Fibroblast of skin of right quadriceps (primary cell): ENCODE data around the gene PLEKHA5.
"Not testable (repeated sequence)": the region's sequence is repeated elsewhere in the genome, so short reads cannot be mapped to it uniquely, and the experiment has no call there.

Experiments
- DNase-seq: peaks from one replicate; pipeline ENCODE4 v3.0.0-alpha.2; 2013

The PLEKHA5 gene

GRCh38 chr12:19170286-19170685 is 40.8 kb downstream of the PLEKHA5 start:
- not testable (repeated sequence) for DNase-seq

GRCh38 chr12:19171731-19172130 is 42.2 kb downstream of the PLEKHA5 start:
- DNase-seq = no peak

- DNase-seq = peak; percentile 32
Measured at GRCh38 chr12:19177754-19178153, 48.2 kb downstream of the PLEKHA5 start.

GRCh38 chr12:19179986-19180385 is 50.5 kb downstream of the PLEKHA5 start:
- no peak for DNase-seq

- peak; percentile 27 for DNase-seq
Measured at GRCh38 chr12:19181666-19182426, 52.3 kb downstream of the PLEKHA5 start.

- DNase-seq = no peak
Measured at GRCh38 chr12:19183121-19183838, 53.7 kb downstream of the PLEKHA5 start.

GRCh38 chr12:19185262-19185929 is 55.9 kb downstream of the PLEKHA5 start:
- DNase-seq = no peak

- DNase-seq = peak; percentile 57
Measured at GRCh38 chr12:19186722-19187661, 57.5 kb downstream of the PLEKHA5 start.

GRCh38 chr12:19189522-19189921 is 60.0 kb downstream of the PLEKHA5 start:
- DNase-seq = peak; percentile 5

- peak; percentile 63 for DNase-seq
Measured at GRCh38 chr12:19190292-19191031, 60.9 kb downstream of the PLEKHA5 start.

- DNase-seq = no peak
Measured at GRCh38 chr12:19191089-19191488, 61.6 kb downstream of the PLEKHA5 start.

GRCh38 chr12:19191563-19191962 is 62.0 kb downstream of the PLEKHA5 start:
- peak; percentile 13 for DNase-seq

- DNase-seq = no peak
Measured at GRCh38 chr12:19192710-19193109, 63.2 kb downstream of the PLEKHA5 start.

GRCh38 chr12:19194963-19195362 is 65.4 kb downstream of the PLEKHA5 start:
- DNase-seq = no peak

GRCh38 chr12:19196959-19197630 is 67.6 kb downstream of the PLEKHA5 start:
- peak; percentile 6 for DNase-seq

GRCh38 chr12:19198272-19198671 is 68.7 kb downstream of the PLEKHA5 start:
- DNase-seq = peak; percentile 76

- no peak for DNase-seq
Measured at GRCh38 chr12:19199332-19199731, 69.8 kb downstream of the PLEKHA5 start.

- no peak for DNase-seq
Measured at GRCh38 chr12:19200261-19200660, 70.7 kb downstream of the PLEKHA5 start.

GRCh38 chr12:19201661-19202060 is 72.1 kb downstream of the PLEKHA5 start:
- peak; percentile 68 for DNase-seq

GRCh38 chr12:19203013-19203412 is 73.5 kb downstream of the PLEKHA5 start:
- no peak for DNase-seq
